ENCODE data around the gene MIER1.
A peak's percentile ranks its signal among the peaks of the same experiment; 100 is the strongest.
"Not testable (repeated sequence)": the region's sequence is repeated elsewhere in the genome, so short reads cannot be mapped to it uniquely, and the experiment has no call there.

The MIER1 gene

GRCh38 chr1:66938613-66939012 is 13.8 kb downstream of the MIER1 start:
- DNase-seq (ENCODE audit: low spot score), result no peak

- DNase-seq (ENCODE audit: low spot score), result no peak
Observed at GRCh38 chr1:66940981-66941380, 16.2 kb downstream of the MIER1 start.

DNA sequence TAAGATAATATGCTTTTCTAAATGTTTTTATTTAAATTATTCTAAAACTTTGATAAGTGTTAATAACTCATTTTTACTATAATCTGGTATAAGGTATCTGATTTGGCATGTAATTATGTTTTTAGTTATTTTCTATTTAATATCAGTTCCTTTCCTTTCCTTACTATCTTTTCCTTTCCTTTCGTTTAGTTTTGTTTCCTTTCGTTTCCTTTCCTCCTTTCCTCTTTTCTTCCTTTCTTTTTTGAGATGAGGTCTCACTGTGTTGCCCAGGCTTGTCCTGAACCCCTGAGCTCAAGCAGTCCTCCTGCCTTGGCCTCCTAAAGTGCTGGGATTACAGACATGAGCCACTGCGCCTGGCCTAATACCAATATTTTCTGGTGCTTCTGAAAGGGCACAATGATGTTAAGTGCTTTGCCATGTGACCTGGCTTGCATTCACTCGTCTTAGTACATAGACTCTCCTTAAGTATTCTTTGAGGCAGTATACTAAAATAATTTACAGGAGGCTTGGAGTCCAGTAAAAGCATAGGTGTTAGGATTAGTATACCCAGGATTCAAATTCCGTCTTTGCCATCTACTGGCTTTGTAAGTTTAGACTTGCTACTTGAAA is 18.7 kb downstream of the MIER1 start:
- no peak for DNase-seq (ENCODE audit: low spot score)

GRCh38 chr1:66944330-66945274 is 19.8 kb downstream of the MIER1 start:
- DNase-seq (ENCODE audit: low spot score), result no peak

GRCh38 chr1:66945316-66945715 is 20.5 kb downstream of the MIER1 start:
- DNase-seq (ENCODE audit: low spot score), result no peak

DNA sequence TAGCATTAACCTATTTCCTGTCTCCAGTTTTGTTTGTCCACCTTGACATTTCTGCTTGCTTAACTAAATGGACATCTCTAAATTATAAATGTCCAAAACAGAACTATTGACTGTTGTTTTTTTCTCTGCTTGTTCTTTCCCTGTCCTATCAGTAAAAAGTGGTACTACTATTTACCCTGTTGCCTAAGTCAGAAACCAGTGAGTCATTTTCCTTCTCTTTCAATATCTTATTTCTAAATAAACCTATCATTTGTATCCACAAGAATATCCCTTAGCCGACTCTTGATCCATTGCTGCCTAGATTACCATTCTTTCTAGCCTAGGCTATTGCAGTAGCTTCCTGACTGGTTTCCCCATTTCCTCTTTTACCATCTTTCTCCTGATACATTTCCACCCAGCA is 22.5 kb downstream of the MIER1 start:
- DNase-seq (ENCODE audit: low spot score), result no peak

DNA sequence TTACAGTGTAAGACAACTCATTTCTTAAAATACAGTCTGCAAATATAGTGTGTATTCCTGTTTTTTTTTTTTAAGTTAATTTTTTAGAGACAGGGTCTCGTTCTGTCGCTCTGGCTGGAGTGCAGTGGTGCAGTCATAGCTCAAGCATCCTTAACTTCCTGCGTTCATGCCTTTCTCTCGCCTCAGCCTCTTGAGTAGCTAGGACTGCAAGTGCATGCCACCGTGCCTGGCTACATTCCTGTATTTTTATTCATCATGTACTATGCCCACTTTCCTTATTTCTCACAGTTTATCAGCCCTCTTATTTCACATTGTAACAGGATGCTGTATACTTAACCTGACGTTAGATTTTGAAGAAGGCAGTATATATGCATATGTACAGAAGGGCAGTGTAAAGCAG is 26.7 kb downstream of the MIER1 start:
- DNase-seq (ENCODE audit: low spot score), result peak; percentile 16

GRCh38 chr1:66954208-66954607 is 29.4 kb downstream of the MIER1 start:
- DNase-seq (ENCODE audit: low spot score), result no peak

DNA sequence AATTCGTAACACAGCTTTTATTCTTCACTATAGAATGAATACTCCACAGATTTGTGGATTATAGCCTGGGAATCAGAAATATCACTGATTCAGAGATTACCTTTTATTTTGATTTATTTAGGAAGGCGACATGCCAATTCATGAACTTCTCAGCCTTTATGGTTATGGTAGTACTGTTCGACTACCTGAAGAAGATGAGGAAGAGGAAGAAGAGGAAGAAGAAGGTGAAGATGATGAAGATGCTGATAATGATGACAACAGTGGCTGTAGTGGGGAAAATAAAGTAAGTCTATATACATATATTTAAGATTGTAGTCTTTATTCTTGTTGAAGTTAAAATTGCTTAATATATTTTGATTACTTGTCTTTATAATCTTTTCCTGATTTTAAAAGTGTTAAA is 33.1 kb downstream of the MIER1 start:
- DNase-seq (ENCODE audit: low spot score), result no peak

- DNase-seq (ENCODE audit: low spot score), result not testable (repeated sequence)
Observed at GRCh38 chr1:66966188-66966873, 41.5 kb downstream of the MIER1 start.

GRCh38 chr1:66968574-66968973 is 43.8 kb downstream of the MIER1 start:
- DNase-seq (ENCODE audit: low spot score), result no peak

- DNase-seq (ENCODE audit: low spot score), result no peak
Observed at GRCh38 chr1:66978201-66978600, 53.4 kb downstream of the MIER1 start.

DNA sequence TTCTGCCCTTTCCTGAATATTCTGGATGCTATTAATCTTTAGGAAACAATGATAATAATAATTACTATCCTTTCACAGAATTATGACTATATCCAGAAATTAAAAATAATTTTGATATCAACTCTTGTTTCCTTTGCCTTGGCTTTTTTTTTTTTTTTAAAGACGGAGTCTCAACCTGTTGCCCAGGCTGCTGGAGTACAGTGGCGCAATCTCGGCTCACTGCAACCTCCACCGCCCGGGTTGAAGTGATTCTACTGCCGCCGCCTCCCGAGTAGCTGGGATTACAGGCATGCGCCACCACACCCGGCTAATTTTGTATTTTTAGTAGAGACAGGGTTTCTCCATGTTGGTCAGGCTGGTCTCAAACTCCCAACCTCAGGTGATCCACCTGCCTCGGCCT is 54.8 kb downstream of the MIER1 start:
- DNase-seq (ENCODE audit: low spot score), result not testable (repeated sequence)

GRCh38 chr1:66980745-66981367 is 56.1 kb downstream of the MIER1 start:
- DNase-seq (ENCODE audit: low spot score), result no peak

DNA sequence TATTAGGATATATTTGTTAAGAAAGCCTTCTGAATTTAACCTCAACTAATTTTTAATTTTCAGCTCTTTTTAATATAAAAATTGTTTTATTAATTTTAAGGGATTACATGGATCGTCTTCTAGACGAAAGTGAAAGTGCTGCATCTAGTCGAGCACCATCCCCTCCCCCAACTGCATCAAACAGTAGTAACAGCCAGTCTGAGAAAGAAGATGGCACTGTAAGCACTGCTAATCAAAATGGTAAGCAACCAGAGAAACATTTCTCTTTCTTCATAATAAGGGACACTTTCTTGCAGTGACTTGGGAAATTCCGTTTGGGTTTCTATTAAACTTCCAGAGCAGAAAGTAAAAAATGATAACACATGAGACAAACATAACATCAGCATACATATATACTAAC is 56.9 kb downstream of the MIER1 start:
- DNase-seq (ENCODE audit: low spot score), result peak; percentile 11

- DNase-seq (ENCODE audit: low spot score), result no peak
Observed at GRCh38 chr1:66982561-66983260, 57.9 kb downstream of the MIER1 start.

DNA sequence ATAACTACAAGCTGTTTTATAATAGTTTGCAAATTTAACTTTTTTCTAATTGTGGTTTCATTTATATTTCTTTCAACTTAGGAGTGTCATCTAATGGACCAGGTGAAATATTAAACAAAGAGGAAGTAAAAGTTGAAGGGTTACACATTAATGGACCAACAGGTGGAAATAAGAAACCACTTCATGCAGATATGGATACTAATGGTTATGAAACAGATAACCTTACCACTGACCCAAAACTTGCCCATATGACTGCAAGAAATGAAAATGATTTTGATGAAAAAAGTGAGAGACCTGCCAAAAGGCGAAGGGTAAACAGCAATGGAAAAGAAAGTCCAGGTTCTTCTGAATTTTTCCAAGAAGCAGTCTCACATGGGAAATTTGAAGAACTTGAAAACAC is 59.7 kb downstream of the MIER1 start:
- no peak for DNase-seq (ENCODE audit: low spot score)

DNA sequence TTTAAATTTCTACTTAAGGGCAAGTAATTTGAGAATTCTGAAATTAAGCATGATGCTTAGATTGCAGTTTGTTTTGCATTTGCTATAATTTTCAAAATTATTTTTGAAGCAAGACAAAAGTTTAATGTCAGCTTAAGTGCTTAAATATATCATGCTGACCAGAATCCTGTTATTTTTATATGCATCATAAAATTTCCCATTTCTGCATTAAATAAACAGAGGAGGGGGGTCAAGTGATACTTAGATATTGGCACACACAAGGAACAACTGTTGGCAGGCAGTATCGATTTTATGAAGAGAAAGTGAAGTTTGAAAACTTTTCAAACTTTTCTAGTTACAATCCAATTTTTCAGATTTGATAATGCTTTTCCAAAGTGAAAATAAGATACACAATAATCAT is 61.0 kb downstream of the MIER1 start:
- DNase-seq (ENCODE audit: low spot score), result no peak

GRCh38 chr1:66993076-66993475 is 68.3 kb downstream of the MIER1 start:
- no peak for DNase-seq (ENCODE audit: low spot score)

DNA sequence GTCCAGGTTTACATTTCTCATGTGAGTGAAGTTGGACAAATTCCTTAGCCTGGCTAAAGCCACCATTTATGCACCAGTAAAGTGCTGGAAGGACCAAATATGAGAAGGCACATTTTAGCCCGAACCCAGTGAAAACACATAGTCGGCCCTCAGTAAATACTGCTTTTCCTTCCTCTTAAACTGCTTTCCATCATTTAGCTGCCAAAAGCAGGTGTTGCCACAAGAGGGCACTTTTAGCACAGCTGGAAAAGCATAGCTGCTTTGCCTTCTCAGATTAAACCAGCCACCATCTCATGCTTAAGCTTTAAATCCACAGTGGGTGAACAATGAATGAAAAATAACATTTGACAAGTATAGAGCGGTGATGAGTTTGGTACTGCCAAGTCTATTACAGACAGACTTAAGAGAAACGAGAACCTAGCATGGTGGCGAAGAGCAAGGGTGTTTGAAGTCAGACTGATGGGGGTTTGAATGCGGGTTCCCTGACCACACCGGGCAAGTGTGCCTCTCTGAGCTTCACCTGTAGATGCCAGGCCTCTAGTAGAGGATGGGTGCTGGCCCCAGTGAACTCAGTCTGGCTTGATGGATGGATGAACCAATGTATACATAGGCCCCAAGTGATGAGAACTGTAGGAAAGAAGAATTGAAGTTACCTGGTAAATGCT is 71.4 kb downstream of the MIER1 start:
- peak; percentile 66 for DNase-seq (ENCODE audit: low spot score)

- no peak for DNase-seq (ENCODE audit: low spot score)
Observed at GRCh38 chr1:66998972-66999371, 74.2 kb downstream of the MIER1 start.
